SK-N-SH treated with all-trans-retinoic acid at 6 μM for 48 hours (cell line): ENCODE results near the gene MYO5B.

Experiments
- ATAC-seq: fragments of 200-7000 bp; cut with Tn5 transposase; 3 replicates; pipeline ENCODE4 v1.9.1; 2020; ENCODE audit warnings: mild to moderate bottlenecking, moderate library complexity
- ARNTL ChIP-seq: fragments of 450-650 bp; formaldehyde crosslinking; IDR thresholded peaks from 2 replicates; pipeline ENCODE4 v1.5.0; 2020; ENCODE audit warnings: low read depth, mild to moderate bottlenecking, moderate library complexity, borderline replicate concordance
- BACH2 ChIP-seq: fragments of 250-450 bp; sonication (Bioruptor Pico); IDR thresholded peaks from 2 replicates; pipeline ENCODE4 v1.9.0; 2021; ENCODE audit warnings: mild to moderate bottlenecking, borderline replicate concordance
- ESRRG ChIP-seq: fragments of 250-450 bp; sonication (Bioruptor Pico); IDR thresholded peaks from 2 replicates; pipeline ENCODE4 v1.6.1; 2021; ENCODE audit warnings: mild to moderate bottlenecking
- GLIS3 ChIP-seq: fragments of 250-450 bp; sonication (Bioruptor Pico); IDR thresholded peaks from 2 replicates; pipeline ENCODE4 v1.5.0; 2020; ENCODE audit warnings: mild to moderate bottlenecking, moderate library complexity
- ISL1 ChIP-seq: fragments of 250-450 bp; sonication (Bioruptor Pico); IDR thresholded peaks from 2 replicates; pipeline ENCODE4 v2.1.2; 2022; ENCODE audit warnings: mild to moderate bottlenecking, moderate library complexity
- PPARA ChIP-seq: fragments of 250-450 bp; sonication (Bioruptor Pico); IDR thresholded peaks from 2 replicates; pipeline ENCODE4 v1.5.0; 2020; ENCODE audit warnings: mild to moderate bottlenecking, borderline replicate concordance
- RARB ChIP-seq: fragments of 250-450 bp; sonication (Bioruptor Pico); IDR thresholded peaks from 2 replicates; pipeline ENCODE4 v1.8.0; 2021; ENCODE audit warnings: mild to moderate bottlenecking, moderate library complexity
- SNAI2 ChIP-seq: fragments of 250-450 bp; sonication (Bioruptor Pico); IDR thresholded peaks from 2 replicates; pipeline ENCODE4 v1.5.0; 2020; ENCODE audit warnings: mild to moderate bottlenecking, moderate library complexity
- TCF4 ChIP-seq: fragments of 250-450 bp; sonication (Bioruptor Pico); IDR thresholded peaks from 2 replicates; pipeline ENCODE4 v1.8.0; 2021; ENCODE audit warnings: mild to moderate bottlenecking, moderate library complexity, borderline replicate concordance
- TOX ChIP-seq: fragments of 250-450 bp; sonication (Bioruptor Pico); IDR thresholded peaks from 2 replicates; pipeline ENCODE4 v1.8.0; 2021; ENCODE audit warnings: mild to moderate bottlenecking, moderate library complexity, borderline replicate concordance
- ZC3H10 ChIP-seq: fragments of 250-450 bp; sonication (Bioruptor Pico); IDR thresholded peaks from 2 replicates; pipeline ENCODE4 v1.5.1; 2021; ENCODE audit warnings: mild to moderate bottlenecking, moderate library complexity
- ZFP3 ChIP-seq: fragments of 250-450 bp; sonication (Bioruptor Pico); IDR thresholded peaks from 2 replicates; pipeline ENCODE4 v1.5.0; 2020; ENCODE audit warnings: mild to moderate bottlenecking, moderate library complexity
- ZNF565 ChIP-seq: fragments of 450-650 bp; formaldehyde crosslinking; conservative IDR thresholded peaks from 2 replicates; pipeline ENCODE4 v1.5.0; 2020; ENCODE audit warnings: low read depth, mild to moderate bottlenecking, moderate library complexity
- ZNF8 ChIP-seq: fragments of 450-650 bp; formaldehyde crosslinking; IDR thresholded peaks from 2 replicates; pipeline ENCODE4 v1.5.0; 2020; ENCODE audit warnings: mild to moderate bottlenecking, moderate library complexity
- TF ChIP-seq, protein P1 (sequence below): fragments of 250-450 bp; sonication (Bioruptor Pico); IDR thresholded peaks from 2 replicates; pipeline ENCODE4 v1.5.1; 2021; ENCODE audit warnings: mild to moderate bottlenecking, moderate library complexity
- TF ChIP-seq, protein P2 (sequence below): fragments of 250-450 bp; sonication (Bioruptor Pico); IDR thresholded peaks from 2 replicates; pipeline ENCODE4 v1.5.1; 2020; ENCODE audit warnings: low read depth, mild to moderate bottlenecking, moderate library complexity
- TF ChIP-seq, protein P3 (sequence below): fragments of 250-450 bp; sonication (Bioruptor Pico); IDR thresholded peaks from 2 replicates; pipeline ENCODE4 v1.5.0; 2020; ENCODE audit warnings: mild to moderate bottlenecking, moderate library complexity
- TF ChIP-seq, protein P4 (sequence below): fragments of 250-450 bp; sonication (Bioruptor Pico); IDR thresholded peaks from 2 replicates; pipeline ENCODE4 v1.8.0; 2021; ENCODE audit warnings: low read depth, mild to moderate bottlenecking, moderate library complexity, borderline replicate concordance
- TF ChIP-seq, protein P5 (sequence below): fragments of 250-450 bp; sonication (Bioruptor Pico); IDR thresholded peaks from 2 replicates; pipeline ENCODE4 v1.8.0; 2020; ENCODE audit warnings: mild to moderate bottlenecking, moderate library complexity, borderline replicate concordance

Gene MYO5B

DNA sequence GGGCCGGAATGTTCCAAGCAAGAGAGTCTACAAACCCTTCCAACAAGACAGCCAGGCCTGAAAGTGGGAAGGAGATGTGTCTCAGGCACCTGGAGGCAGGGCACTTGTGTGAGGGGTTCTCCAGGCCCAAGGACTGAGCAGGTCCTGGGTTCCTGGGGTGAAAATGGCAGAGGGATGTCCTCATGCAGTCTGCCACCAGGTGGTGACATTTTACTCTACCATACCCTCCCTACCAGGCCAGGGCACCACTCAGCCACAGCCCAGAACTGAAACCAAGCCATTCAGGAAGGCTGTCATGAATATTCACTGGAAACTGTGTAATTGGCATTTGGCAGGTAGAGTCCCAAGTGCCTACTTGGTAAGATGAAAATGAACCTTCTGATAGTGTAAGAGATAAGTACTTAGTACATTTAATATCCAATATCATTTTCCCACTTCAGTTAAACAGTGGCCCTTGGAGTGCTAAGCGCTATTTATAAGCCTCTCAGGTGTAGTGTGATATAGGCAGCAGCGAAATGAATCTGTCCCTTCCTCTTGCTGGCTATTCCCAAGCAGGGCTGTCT is 185.1 kb downstream of the MYO5B start (continued):
- no peak for TF ChIP-seq ZFP3
- TF ChIP-seq ZC3H10 (CRISPR knock-in tag), result no peak
- no peak for TF ChIP-seq ZNF8 (CRISPR knock-in tag)
- TF ChIP-seq, protein P1, sequence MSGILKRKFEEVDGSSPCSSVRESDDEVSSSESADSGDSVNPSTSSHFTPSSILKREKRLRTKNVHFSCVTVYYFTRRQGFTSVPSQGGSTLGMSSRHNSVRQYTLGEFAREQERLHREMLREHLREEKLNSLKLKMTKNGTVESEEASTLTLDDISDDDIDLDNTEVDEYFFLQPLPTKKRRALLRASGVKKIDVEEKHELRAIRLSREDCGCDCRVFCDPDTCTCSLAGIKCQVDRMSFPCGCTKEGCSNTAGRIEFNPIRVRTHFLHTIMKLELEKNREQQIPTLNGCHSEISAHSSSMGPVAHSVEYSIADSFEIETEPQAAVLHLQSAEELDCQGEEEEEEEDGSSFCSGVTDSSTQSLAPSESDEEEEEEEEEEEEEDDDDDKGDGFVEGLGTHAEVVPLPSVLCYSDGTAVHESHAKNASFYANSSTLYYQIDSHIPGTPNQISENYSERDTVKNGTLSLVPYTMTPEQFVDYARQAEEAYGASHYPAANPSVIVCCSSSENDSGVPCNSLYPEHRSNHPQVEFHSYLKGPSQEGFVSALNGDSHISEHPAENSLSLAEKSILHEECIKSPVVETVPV (CRISPR knock-in tag), result no peak

DNA sequence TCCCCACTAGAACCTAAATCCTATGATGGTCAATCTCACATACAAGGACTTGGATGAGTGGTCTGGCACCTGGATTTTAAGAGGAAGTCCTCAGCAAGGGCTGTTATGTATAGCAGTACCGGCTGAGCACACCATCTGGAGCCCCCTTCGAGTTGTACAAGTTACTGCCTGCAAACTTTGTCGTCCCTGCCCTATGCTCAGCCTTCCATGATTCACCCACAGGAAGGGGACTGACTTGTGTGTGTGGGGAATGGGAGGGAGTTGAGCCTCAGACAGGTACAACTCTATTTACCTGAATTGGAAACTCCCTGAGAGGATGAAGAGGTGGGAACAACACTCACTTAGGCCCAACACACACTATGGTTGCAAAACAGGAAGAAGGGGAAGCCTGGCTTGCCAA is 186.6 kb downstream of the MYO5B start:
- TF ChIP-seq, protein P1 (CRISPR knock-in tag), result no peak
- TF ChIP-seq TCF4, result no peak
- no peak for TF ChIP-seq TOX
- no peak for TF ChIP-seq ZC3H10 (CRISPR knock-in tag)
- TF ChIP-seq, protein P2, sequence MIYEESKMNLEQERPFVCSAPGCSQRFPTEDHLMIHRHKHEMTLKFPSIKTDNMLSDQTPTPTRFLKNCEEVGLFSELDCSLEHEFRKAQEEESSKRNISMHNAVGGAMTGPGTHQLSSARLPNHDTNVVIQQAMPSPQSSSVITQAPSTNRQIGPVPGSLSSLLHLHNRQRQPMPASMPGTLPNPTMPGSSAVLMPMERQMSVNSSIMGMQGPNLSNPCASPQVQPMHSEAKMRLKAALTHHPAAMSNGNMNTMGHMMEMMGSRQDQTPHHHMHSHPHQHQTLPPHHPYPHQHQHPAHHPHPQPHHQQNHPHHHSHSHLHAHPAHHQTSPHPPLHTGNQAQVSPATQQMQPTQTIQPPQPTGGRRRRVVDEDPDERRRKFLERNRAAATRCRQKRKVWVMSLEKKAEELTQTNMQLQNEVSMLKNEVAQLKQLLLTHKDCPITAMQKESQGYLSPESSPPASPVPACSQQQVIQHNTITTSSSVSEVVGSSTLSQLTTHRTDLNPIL, result no peak
- TF ChIP-seq ZNF8 (CRISPR knock-in tag), result no peak
- TF ChIP-seq, protein P3, sequence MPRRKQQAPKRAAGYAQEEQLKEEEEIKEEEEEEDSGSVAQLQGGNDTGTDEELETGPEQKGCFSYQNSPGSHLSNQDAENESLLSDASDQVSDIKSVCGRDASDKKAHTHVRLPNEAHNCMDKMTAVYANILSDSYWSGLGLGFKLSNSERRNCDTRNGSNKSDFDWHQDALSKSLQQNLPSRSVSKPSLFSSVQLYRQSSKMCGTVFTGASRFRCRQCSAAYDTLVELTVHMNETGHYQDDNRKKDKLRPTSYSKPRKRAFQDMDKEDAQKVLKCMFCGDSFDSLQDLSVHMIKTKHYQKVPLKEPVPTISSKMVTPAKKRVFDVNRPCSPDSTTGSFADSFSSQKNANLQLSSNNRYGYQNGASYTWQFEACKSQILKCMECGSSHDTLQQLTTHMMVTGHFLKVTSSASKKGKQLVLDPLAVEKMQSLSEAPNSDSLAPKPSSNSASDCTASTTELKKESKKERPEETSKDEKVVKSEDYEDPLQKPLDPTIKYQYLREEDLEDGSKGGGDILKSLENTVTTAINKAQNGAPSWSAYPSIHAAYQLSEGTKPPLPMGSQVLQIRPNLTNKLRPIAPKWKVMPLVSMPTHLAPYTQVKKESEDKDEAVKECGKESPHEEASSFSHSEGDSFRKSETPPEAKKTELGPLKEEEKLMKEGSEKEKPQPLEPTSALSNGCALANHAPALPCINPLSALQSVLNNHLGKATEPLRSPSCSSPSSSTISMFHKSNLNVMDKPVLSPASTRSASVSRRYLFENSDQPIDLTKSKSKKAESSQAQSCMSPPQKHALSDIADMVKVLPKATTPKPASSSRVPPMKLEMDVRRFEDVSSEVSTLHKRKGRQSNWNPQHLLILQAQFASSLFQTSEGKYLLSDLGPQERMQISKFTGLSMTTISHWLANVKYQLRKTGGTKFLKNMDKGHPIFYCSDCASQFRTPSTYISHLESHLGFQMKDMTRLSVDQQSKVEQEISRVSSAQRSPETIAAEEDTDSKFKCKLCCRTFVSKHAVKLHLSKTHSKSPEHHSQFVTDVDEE (CRISPR knock-in tag), result no peak
- TF ChIP-seq ISL1 (CRISPR knock-in tag), result no peak
- no peak for TF ChIP-seq RARB (CRISPR knock-in tag)
- TF ChIP-seq GLIS3, result no peak
- no peak for TF ChIP-seq SNAI2 (CRISPR knock-in tag)
- TF ChIP-seq, protein P4, sequence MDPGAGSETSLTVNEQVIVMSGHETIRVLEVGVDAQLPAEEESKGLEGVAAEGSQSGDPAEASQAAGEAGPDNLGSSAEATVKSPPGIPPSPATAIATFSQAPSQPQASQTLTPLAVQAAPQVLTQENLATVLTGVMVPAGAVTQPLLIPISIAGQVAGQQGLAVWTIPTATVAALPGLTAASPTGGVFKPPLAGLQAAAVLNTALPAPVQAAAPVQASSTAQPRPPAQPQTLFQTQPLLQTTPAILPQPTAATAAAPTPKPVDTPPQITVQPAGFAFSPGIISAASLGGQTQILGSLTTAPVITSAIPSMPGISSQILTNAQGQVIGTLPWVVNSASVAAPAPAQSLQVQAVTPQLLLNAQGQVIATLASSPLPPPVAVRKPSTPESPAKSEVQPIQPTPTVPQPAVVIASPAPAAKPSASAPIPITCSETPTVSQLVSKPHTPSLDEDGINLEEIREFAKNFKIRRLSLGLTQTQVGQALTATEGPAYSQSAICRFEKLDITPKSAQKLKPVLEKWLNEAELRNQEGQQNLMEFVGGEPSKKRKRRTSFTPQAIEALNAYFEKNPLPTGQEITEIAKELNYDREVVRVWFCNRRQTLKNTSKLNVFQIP (CRISPR knock-in tag), result no peak
- no peak for TF ChIP-seq ESRRG
- no peak for TF ChIP-seq ZNF565 (CRISPR knock-in tag)
- TF ChIP-seq BACH2, result no peak
- no peak for TF ChIP-seq PPARA (CRISPR knock-in tag)
- ATAC-seq, result no peak

DNA sequence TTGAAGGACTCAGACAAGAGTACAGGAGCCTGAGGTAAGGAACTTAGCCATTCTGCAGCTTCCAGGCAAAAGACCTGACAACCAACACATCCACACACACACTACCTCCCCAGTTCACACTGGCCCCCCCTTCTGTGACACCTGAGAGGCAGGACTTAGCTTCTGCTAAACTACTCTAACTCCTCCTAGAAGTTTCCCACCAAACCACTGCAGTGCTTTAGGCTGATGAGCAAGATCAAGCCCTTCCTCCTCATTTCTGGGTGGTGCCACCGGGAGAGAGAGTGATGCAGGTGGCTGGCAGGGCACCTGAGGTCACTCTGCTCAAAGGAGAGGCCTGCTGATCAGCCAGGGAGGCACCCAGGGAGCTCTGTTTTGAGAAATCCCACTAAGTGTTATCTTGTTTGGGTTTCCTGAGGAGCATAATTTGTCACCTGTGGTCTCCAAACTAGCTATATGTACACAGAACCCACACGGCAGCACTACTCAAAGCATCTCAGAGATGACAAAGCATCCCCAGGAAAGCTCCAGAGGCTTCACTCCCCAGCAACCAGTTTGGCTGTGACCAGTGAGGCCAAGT is 188.4 kb downstream of the MYO5B start:
- no peak for ATAC-seq
- no peak for TF ChIP-seq SNAI2 (CRISPR knock-in tag)
- TF ChIP-seq ISL1 (CRISPR knock-in tag), result no peak
- TF ChIP-seq TCF4, result no peak
- no peak for TF ChIP-seq ARNTL (CRISPR knock-in tag)
- TF ChIP-seq, protein P1 (CRISPR knock-in tag), result no peak
- TF ChIP-seq, protein P3 (CRISPR knock-in tag), result no peak
- TF ChIP-seq ZFP3, result no peak
- no peak for TF ChIP-seq RARB (CRISPR knock-in tag)
- TF ChIP-seq TOX, result no peak
- TF ChIP-seq, protein P2, result no peak
- TF ChIP-seq BACH2, result no peak
- no peak for TF ChIP-seq ZNF8 (CRISPR knock-in tag)
- TF ChIP-seq, protein P5, sequence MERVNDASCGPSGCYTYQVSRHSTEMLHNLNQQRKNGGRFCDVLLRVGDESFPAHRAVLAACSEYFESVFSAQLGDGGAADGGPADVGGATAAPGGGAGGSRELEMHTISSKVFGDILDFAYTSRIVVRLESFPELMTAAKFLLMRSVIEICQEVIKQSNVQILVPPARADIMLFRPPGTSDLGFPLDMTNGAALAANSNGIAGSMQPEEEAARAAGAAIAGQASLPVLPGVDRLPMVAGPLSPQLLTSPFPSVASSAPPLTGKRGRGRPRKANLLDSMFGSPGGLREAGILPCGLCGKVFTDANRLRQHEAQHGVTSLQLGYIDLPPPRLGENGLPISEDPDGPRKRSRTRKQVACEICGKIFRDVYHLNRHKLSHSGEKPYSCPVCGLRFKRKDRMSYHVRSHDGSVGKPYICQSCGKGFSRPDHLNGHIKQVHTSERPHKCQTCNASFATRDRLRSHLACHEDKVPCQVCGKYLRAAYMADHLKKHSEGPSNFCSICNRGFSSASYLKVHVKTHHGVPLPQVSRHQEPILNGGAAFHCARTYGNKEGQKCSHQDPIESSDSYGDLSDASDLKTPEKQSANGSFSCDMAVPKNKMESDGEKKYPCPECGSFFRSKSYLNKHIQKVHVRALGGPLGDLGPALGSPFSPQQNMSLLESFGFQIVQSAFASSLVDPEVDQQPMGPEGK (CRISPR knock-in tag), result no peak
